ENCODE measurements around the gene ATG4D.

The ATG4D gene

DNA sequence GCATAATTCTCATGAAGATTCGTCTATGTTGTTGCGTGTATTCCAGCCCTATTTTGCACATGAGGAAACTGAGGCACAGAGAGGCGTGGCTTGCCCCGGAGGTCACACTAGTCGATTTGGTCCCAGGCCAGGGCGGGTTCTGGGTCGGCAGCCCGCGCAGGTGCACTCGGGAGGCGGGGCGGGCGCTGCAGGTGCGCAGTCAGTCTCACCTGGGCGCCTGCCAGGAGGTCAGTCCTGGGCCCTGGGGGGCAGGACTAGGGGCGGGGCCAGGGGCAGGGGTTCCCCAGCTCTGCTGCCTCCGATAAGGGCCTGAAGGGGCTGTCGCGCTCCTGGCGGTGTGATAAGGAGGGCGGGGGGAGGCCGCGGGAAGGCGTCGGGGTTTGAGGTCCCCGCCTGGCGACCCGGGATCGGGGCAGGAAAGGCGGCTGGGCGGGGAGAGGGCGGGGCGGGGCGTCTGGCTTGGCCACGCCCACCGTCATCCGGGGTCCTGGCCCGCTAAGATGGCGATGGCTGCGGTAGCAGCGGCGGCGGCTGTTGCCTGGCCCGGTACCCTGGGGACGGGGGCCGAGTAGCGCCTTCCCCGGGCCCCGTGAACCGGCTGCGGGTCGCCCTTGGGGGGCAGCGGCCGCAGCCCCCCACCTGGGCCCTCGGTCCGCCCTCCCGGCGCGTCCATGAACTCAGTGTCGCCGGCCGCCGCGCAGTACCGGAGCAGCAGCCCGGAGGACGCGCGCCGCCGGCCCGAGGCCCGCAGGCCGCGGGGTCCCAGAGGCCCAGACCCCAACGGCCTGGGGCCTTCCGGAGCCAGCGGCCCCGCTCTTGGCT is at the start of gene ATG4D:
Gene ATG4D, plus strand, starts transcription at position 485 of the 822 bp plus-strand sequence. Its CDS starts 187 bp downstream, at position 672.
- DNase-seq: peak; percentile 52 to 62

DNA sequence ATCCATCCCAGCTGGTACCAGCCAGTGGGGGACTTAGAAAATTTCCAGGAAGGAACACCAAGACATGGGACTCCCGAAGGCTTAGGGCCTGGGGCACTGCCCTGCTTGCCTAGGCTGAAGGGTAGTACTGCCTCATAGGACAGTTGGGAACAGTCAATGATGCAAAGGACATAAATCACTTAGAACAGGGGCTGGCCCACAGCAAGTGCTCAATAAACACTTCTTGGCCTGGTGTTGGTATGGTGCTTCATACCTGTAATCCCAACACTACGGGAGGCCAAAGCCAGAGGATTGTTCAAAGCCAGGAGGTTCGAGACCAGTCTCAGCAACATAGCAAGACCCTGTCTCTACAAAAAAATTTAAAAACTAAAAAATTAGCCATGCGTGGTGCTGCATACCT is 46.3 kb upstream of the ATG4D start:
- no peak for DNase-seq

DNA sequence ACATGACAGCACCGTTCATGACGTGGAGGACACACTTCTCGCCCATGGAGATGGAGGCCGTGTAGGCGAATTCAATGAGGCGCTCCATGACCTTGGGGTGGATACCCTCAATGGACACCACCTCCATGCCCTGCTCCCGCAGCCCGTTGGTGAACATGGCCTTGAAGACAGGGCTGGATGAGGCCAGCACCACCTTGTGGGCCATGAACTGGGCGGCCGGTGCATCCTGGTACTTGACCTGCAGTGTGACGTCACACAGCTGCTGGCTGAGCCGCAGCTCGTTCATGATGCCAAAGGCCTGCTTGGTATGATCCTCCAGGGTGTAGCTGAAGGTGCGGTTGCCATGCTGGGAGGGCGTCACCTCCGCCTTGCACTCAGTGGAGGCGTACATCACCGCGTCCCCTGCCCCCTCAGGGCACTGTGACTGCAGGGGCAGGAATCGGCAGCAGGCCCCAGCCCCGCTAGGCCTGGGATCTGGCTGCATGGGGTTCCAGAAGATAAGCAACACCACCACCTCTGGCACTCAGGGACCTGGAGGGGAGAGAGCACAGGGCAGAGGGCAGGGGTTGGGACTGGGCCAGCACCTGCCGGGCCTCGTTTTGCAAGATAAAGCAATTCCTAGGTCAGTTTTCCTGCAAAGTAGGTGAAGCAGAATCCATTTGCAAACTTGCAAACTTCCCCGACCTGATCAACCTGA is 44.0 kb upstream of the ATG4D start:
- DNase-seq: no peak

DNA sequence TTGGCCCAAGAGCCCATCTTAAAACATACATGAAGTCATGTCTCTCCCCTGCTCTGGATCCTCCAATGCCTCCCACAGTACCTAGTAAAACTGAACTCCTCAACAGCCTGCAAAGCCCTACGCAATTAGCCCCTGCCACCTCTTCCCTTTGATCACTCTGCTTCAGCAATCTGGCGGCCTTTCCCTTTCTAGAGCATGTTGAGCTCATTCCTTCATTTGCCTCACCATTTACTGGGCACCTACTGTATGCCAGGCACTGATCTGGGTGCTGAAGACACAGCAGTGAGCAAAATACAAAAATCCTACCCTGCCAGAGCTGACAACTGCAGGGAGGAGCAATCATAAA is 43.5 kb upstream of the ATG4D start:
- DNase-seq: no peak

DNA sequence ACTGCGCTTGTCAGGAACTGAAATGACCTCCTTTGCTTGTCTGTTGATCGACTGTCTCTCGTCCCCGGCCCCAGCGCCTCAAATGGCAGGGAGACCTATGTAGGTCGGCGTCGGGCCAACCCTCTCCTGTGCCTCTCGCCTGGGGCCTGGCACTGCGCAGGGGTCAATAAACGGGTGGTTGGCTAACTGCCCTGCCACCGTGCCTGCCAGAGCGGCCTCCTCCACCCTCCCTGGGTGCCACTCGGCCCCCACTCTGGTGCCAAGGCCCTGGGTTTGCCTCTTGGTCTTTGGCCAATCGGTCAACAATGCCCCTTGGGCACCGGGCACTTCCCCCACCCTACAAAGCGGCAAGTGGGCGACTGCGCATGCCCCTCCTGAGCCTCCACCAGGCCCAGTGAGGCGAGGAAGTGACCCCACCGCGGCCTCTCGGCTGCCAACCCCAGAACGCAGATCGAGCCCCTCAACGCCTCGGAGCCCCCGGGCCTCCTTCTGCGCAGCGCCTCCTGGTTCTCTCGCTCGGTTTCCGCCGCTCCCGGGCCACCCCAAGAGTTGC is 41.7 kb upstream of the ATG4D start:
- no peak for DNase-seq

DNA sequence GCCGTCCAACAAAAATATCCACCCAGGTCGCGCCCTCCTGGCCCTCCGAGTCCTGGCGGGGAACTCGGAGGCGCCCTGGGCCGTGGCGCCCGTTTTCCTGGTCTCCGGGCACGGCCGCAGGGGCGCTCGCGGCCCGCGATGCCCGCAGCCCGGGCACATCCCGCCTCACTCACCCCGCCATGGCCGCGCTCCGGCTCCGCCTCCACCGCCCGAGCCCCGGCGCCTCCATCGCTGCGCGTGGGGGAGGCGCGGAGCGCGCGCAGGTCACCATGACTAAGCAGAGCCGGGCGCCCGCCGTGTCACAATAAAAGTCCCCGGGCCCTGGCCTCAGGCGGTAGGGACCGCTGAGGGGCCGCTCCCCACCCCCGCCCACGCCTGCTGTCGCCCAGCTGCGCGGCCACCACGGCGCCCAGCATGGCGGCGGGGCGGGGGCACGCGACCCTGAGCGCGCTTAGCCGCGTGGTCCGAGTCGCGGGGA is 41.1 kb upstream of the ATG4D start:
- DNase-seq: peak; percentile 82 to 87

DNA sequence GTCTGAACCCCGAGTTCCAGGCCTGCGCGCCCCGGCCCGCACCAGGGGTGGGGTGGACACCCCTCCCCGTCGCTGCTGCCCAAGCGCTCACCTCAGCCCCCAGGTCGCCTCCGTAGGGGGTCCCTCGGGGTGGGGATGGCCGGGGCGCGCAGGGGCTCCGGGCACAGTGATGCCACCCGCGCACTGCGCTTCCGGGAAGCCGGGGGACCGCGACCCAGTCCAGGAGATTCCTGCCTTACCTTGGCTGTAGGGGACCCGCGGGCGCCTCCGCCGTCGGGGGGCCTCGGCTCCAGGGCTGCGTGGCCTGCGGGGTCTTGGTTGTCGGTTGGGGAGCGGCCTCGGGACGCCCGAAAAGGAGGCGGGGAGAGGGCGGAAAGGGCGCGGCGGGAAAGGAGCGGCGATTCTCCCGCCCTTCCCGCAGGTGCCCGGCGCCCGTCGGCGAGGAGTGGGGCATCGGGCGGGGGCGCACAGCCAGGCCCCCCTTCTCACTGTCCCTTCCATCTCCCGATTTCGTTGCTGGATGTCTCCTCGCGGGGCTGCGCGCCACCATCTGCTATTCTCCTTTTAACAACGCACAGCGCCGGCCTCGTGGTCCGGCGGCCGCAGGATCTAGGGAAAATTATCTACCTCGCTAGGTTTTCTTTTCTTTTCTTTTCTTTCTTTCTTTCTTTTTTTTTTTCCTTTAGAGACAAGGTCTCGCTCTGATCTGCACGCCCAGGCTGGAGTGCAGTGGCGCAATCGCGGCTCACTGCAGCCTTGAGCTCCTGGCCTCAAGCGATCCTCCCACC is 40.5 kb upstream of the ATG4D start, which contains the start of gene KEAP1:
Gene KEAP1, minus strand, starts transcription at position 355 of the 788 bp plus-strand sequence. CDS start 3,323 bp downstream, outside the sequence.
- peak; percentile 49 to 59 for DNase-seq

DNA sequence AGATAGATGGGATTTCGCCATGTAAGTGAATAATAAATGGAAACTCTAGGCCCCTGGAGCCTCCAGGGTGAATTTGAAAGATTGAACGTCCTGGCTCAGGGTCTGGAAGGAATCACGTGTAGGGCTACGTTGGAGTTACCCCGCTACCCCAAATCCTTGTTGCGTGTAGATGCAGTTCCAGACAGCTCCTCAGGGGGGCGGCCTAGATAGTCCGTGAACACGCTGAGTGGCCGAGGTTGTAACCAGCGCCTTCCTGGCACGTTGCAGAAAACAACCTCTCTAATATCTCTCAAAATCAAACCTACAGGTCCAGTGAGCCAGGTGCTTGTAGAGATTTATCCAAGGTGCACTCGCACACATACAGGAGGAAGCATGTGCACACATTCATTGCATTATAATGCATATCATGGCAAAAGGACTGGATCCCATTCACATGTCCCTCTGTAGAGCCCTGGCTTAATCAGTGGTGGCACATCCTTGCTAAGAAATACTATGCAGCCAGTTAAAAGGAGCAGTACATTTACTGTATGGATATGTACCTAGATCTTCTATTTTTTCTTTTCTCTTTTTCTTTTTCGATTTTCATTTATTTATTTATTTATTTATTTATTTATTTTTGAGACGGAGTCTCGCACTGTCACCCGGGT is 38.0 kb upstream of the ATG4D start:
- peak; percentile 81 to 92 for DNase-seq

DNA sequence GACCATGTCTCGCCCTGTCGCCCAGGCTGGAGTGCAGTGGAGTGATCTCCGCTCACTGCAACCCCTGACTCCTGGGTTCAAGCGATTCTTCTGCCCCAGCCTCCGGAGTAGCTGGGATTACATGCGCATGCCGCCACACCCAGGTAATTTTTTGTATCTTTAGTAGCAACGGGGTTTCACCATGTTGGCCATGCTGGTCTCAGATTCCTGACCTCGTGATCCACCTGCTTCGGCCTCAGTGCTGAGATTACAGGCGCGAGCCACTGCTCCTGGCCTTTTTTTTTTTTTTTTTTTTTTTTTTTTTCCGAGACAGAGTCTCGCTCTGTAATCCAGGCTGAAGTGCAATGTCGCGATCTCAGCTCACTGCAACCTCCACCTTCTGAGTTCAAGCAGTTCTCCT is 35.7 kb upstream of the ATG4D start:
- DNase-seq: no peak

DNA sequence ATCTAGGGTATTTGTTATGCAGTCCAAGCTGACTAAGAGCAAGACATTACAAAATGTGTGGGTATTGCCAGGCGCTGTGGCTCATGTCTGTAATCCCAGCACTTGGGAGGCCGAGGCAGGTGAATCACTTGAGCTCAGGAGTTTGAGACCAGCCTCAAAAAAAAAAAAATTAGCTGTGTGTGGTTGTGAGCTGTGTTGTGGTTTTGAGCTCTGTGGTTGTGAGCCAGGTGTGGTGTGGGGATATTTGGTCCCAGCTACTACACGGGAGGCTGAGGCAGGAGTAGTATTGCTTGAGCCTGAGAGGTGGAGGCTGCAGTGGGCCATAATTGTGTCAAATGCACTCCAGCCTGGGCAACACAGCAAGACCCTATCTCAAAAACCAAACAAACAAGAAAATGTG is 35.0 kb upstream of the ATG4D start:
- DNase-seq: no peak

DNA sequence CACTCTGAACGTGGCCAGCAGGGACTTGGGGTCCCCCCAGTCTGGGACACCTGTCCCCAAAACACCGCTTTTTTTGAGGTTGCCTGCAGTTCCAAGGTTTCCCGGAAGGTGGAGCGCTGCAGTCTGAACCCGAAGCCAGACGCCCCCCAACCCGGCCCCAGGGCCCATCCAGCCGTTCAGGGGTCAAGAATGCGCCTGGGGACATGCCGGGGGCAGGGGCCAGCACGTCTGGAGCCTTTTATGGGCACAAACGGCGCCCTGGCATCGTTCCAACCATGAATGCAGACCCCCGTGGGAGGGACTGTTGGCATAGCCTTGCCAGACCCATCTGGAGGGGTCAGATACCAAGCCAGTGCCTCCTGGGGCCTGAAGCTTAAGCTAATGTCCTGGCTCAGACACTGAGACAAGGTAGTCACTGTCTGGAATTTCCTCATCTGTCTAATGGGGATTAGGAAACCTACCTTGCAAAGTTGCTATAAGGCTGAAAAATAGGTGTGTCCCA is 33.4 kb upstream of the ATG4D start:
- peak; percentile 9 to 14 for DNase-seq

DNA sequence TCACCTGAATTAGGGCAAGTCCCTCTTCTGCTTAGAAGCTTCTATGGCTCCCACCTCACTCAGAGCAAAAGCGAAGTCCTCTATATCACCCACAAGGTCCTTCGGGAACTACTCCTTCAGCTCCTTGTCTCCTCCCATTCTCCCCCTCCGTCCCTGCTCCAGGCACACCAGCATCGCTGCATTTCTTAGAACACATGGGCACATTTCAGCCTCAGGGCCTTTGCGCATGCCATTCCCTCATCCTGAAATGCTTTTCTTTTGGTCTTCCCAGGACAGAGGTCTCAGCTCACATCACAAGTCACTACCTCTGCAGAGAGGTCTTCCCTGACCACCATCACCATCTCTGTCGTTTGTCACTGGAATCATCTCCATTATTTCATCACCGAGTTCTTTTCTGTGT is 30.5 kb upstream of the ATG4D start:
- DNase-seq: no peak

DNA sequence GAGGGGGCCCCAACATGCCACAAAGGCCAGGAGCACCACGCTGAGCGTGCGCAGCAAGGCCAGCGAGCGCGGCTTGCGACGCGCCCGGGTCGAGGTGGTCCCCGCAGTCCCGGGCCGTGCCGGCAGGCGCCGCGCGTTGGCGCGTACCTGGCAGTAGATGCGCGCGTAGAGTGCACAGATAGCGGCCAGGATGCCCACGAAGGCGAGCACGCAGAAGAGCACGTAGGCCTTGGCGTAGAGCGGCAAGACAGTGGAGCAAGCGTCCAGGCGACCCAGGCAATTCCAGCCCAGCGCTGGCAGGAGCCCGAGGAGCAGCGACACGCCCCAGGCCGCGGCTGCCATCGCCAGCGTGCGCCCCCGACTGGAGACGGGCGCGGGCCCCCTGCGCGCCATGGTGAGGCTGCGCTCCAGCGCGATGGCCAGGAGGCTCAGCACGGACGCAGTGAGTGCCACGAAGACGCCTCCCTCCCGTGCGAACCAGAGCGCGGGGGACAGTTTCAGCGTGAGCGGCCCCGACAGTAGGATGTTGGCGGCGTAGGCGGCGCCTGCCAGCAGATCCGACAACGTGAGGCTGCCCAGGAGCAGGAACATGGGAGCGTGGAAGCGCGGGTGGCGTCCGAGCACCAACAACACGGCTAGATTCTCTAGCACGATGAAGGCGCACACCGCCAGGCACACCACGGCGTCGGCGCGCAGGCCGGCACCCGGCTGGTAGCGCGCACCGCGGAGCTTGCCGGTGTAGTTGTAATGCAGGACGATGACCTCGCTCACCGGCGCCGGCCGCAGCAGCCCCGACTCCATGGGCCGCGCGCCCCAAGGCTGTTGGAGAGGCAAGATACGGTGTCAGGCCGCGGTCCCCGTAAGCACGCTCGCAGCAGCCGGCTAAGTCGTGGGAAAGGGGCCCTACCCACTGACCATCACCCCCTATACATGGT is 29.2 kb upstream of the ATG4D start:
- no peak for DNase-seq

DNA sequence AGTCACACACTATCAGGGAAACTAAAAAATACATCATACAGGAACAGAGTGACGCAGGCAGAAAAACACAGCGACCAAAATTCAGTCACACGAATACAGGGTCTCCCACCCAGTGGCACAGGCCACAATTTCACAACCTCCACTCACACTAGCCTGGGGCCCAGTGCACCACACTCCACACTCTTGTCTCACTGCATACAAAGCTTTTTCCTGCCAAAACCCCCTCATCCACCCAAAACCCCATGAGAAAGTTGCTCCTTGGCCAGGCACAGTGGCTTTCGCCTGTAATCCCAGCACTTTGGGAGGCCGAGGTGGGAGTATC is 27.7 kb upstream of the ATG4D start:
- no peak for DNase-seq

DNA sequence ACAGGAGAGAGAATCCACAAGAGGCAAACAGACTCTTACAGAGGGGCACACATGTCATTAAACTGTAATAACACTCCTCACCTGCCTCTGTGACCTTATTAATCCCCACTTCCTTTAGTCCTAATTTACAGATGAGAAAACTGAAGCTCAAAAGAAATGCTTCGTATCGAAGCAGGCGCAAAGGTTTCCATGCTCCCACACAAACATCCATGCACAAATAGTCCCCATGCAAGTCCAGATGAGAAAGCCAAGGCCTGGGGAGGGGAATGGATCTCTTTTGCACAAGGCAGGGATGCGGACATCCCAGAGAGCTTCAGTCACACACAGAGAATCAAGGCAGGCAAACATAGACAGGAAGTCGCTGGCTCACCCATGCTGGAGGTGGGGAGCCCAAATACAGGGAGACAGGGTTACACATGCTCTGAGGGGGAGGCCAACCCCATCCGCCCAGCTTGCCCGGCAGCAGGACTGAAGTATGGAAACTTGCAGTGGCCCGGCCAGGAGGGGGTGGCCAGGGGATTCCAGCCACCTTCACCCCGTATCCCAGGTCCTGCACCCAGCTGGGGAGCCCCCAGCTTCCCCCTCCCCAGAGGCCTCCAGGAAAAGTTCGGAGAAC is 26.9 kb upstream of the ATG4D start:
- no peak for DNase-seq

DNA sequence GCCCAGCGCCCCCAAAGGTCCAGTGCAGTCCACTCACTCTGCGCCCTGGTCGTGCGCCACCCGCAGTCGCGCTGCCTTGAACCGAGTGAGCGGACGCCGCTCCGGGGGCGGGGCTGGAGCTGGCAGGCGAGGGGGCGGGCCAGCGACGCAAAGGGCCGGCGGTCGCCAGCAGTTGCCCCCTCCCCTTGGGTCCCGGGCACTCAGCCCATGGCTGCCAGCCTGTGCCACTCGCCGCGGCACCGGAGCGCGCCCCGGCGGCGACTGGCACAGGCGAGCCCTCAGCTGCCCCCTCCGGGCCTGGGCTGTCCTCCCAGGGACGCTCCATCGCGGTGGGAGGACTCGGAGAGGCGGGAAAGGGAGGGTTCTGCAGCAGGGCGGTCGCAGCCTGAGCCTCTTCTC is 26.3 kb upstream of the ATG4D start, which contains the start of gene S1PR5:
Gene S1PR5, minus strand, starts transcription at position 87 of the 399 bp plus-strand sequence. CDS start 2,436 bp downstream, outside the sequence.
- DNase-seq: no peak

DNA sequence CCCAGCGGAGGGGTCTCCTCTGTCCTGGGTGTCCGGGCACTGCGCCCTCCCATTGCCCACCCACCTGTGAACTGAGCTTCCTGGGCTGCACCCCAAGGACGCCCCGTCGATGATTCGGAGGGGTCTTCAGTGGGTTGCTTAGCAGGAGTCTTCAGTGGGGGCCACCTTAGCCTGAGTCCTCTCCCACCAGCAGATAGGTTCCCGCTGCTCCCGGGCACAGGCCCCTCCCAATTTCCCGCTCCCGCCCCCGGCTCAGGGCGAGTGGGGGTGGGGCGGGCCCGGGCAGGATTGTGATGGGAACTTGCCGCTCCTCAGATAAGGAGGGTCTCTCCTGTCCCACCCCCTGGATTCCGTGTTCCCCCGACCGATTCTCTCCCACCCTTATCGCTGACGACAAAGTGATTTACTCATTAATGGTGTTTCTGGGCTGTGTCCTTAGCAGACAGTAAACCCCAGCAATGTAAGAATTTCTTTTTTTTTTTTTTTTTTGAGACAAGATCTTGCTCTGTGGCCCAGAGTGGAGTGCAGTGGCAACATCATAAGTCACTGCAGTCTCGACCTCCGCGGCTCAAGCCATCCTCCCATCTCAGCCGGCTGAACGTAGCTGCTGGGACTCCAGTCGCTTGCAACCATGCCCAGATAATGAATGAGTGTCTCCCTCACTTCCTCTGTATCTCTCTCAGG is 25.8 kb upstream of the ATG4D start:
- peak; percentile 18 for DNase-seq

DNA sequence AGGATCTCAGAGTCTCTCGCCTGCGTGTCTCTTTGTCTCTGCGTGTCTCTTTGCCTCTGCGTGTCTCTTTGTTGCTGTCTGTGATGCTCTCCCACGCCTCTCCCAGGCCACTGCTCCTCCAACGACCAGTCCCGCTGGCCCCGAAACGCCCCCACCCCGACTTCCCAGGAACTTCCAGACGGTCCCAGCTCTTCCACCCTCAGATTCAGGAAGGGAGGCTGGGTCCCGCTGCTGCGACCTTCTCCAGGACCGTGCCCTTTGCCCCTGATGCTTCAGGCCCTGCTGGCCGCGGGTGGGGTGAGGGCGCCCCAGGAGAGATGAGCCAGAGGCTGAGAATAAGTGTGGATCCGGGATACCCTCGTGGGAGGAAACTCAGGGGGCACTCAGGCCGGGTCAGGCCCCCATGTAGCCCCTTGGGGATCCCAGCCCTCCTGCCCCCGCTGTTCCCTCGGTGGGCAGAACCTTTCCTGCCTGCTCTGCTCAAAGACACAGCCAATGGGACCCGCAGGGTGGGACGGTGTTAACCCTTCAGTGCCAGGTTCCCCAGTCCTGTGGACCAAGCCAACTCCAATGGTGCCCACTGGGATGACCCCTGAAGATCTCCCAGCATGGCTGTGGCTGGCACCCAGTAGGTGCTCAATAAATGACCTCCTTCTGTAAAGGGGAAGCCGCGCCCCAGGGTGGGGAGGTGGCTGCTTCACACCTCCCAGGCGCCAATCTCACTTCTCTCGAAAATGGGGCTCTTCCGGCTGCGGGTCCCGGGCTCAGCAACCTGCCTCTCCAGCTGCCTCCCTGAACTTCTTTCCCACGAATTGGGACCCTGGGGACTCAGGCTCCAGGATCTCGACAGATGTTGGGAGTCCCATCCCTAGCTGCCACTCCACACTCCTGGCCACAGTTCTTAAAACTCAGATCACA is 25.0 kb upstream of the ATG4D start:
- DNase-seq: no peak

DNA sequence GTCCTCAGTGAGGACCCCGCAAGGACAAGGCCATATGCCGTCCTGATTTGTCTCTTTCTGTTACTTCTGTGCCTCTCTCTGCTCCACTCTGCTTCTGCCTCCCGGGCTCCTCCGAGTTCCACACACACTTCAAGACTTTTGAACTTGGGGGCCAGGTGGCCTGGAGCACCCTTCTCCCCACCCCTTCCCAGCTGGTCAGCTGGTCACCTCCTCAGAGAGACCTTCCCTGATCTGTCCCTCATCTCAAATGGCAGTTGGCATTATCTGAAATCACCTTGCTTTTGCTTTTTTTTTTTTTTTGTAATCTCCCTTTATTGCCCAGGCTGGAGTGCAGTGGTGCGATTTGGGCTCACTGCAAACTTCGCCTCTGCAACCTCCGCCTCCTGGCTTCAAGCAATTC is 24.3 kb upstream of the ATG4D start:
- no peak for DNase-seq

Measured in Kasumi-1 (cell line).